HG03064 (cell line): ENCODE measurements around the gene NR2F1.

ENCODE experiments used
- ATAC-seq: cut with Tn5 transposase; IDR thresholded peaks from one replicate; pipeline ENCODE4 v1.9.1; 2021; ENCODE audit warnings: low read depth; ENCODE audit not compliant: unreplicated experiment

The NR2F1 gene

DNA sequence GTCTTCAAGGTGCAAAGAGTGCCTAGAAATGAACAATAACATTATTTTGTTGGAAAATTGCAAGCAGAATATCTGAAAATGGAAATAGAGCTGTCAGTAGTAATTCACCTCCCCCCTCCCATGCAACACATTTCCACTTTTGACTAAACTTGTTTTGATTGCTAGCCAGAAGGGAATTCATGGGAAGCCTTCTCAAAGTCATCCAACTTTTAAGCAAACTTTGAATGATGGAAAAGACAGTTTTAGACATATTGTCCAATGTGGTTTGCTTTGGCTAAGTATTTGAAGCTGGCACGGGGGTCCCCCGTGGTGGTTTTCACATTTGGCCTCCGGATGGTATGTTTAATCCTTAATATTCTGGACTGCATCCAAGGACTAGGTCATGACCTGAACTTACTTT is 7.5 kb downstream of the NR2F1 start:
- ATAC-seq, result no peak

GRCh38 chr5:93591323-93591945 is 8.4 kb downstream of the NR2F1 start:
- no peak for ATAC-seq

DNA sequence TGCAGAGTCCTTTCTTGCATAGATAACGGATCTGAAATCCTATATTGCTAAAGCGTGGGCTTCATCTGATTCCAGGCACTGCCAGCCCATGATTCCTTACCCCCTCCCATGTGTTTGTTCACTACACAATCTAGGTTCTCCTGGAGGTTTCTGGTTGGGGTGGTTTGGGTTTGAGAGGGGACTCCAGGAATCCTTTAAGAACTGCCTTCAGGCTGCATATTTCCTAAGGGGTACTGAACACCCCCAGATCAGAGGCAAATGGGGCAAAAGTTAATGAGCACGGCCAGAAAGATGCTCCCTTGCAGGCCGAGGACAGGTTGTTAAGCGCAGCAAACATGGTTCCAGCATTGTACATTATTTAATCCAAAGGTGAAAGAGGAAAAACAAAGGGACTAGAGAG is 9.9 kb downstream of the NR2F1 start:
- ATAC-seq, result no peak

DNA sequence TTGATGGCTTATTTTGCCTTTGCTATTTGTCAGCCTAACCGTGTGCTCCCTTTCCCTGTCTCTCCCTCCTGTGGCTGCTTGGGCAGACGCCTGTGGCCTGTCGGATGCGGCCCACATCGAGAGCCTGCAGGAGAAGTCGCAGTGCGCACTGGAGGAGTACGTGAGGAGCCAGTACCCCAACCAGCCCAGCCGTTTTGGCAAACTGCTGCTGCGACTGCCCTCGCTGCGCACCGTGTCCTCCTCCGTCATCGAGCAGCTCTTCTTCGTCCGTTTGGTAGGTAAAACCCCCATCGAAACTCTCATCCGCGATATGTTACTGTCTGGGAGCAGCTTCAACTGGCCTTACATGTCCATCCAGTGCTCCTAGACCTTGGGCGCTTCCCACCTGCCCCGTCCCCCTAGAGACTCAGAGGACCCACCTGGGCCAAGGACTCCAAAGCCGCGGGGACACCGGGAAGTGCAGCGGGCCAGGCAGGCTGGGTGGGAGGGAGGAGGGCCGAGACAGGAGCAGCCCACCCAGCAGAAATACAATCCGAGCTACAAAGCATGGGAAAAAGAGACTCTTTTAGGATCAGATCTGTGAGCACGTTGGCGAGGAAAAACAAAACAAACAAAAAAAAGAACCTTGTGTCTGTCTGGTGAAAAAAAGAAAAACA is 10.6 kb downstream of the NR2F1 start:
- ATAC-seq, result no peak

DNA sequence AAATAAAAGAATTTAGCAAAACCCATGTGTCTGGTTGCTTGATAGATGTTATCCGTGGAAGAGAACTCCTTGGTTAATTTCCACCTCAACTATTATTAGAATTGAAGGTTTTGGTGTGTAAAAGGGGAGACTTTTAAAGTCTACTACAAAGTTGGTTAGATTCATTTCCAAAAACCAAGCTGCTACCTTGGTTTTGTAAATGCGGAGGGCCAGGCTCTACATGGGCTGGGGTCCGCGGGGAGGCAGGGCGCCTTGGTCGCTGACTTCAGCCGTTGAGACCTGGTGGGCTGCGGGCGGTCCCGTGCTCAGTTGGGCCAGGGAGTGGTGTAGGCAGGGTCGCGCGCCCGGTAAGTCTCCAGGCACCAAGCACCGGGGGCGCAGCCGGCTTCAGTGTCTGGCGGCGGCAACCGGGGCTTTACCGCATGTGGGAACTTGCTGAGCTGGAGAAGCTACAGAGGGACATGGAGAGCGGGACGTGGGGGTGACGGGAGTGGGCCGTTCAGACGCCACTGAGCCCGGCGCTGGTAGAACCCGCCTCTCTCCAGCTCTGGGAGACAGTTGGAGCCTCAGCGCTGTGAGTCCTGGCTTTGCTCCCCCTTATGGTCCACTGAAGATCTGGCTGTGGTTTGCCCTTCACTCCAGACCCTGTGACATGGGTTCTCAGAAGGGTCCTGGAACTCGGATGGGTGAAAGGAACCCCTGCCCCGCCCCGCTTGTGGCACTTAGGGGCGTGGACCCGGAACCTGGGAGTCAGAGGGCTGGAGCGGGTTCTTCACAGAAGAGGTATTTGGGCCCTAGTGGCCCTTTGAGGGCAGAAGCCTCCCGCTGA is 11.8 kb downstream of the NR2F1 start:
- no peak for ATAC-seq

GRCh38 chr5:93595420-93596147 is 12.6 kb downstream of the NR2F1 start:
- ATAC-seq, result no peak

DNA sequence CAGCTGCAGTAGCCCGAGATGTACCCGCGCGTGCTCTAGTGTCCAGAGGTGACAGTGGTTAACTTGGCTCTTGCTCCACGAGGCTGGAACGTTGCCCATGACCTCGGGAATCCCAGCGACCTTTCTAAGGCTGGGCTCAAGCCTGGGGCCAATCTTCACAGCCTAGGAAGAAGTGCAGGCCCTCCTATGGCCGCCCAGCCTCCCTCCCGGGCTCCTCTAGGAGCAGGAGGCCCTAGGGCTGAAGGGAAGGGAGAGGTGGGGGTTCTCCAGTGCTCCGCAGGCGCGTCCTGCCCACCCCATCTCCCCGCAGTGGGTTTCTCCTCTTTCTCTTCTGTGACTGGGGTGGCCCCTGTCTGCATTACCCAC is 13.3 kb downstream of the NR2F1 start:
- ATAC-seq, result no peak

DNA sequence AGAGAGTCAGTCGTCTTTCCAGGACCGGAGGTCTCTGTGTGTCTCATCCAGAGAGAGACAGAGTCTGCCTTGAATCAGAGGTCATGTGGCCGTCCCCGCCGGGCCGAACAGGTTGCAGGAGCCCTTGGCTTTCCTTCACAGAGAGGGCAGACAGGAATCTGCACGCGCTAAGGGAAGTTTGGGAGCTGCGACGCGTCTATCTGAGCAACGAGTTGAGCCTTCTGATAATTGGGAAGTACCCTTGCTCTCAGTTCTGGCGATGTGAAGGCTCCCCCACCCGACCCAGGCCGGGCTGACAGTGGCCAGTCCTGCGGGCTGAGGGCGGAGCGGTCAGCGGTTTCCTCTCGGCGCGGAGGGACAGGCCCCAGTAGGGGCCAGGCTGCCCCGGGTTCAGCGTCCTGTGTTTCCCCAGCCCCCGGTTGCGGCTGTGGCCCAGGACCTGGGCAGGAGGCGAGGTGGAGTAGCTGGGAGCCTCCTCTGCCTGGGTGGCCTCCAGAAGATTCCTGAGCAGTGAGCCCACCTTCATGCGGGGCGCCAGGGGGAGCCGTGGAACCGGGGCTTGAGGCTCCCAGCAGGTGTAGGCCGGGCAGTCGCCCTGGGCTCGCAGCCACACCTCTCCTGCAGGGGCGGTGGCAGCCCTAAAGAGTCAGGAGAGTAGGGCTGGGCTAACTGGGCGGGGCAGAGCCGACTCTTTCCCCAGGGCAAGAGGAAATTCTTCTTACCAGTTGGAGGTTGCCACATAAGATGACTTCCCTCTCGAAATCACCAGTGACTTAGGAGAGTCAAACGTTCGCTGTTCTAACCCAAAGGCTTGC is 13.9 kb downstream of the NR2F1 start:
- ATAC-seq, result no peak

DNA sequence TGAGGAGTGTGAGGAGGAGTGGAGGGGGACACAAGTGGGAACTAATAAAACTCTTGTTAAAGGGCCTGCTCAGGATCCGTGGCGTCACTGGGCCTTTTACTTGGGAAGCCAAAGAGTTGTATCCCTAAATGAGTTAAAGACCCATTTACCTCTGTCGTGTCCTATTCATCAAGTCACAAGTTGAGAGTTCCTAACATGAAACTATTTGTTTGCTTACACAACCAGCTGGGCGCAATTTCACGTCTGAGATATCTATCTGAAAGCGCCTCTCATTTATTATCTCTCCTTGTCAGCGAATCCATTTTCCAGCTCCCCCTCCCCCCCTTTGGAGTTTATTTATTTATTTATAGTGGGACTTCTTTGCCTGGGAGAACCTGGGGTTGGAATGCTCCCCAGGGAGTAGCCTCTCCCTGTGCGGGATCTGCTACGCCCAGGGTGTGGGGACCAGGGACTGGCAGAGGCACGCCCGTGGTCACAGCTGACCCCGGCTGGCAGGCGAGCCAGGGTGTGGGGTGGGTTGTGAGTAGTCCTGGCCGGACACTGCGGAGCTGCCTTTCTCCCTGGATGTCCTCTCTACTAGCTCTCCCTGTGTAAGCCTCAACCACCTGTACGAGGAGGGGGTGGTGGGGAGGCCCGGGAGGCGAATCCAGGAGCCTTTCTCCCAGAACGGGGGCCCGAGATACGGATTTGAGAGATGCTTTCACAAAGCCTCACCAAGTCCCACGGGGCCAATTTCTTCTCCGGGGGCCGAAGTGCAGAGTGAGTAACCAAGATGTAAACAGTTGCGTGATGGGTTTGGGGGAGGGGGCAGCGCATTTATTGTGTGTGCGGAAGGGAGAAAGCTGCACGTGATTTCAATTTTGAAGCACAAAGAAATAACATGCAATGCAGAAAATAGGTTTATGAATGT is 15.3 kb downstream of the NR2F1 start:
- ATAC-seq, result no peak

DNA sequence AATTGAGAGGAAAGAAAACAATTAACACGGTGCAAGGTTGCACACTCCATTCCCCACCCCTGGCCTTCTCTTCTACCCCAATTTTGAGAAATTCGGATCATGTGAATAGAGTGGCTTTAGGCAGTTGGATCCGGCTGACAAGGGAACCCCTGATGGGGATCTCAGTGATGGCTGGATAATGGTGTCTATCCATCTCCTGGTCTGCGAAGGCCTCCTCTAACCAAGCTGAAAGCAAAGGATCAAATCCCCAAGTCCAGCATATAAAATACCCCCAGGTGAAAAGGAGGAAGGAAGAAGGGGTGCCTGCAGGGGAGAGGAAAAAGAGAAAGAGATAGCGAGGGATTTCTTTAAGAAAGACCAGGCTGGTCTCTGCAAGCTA is 16.0 kb downstream of the NR2F1 start:
- no peak for ATAC-seq

DNA sequence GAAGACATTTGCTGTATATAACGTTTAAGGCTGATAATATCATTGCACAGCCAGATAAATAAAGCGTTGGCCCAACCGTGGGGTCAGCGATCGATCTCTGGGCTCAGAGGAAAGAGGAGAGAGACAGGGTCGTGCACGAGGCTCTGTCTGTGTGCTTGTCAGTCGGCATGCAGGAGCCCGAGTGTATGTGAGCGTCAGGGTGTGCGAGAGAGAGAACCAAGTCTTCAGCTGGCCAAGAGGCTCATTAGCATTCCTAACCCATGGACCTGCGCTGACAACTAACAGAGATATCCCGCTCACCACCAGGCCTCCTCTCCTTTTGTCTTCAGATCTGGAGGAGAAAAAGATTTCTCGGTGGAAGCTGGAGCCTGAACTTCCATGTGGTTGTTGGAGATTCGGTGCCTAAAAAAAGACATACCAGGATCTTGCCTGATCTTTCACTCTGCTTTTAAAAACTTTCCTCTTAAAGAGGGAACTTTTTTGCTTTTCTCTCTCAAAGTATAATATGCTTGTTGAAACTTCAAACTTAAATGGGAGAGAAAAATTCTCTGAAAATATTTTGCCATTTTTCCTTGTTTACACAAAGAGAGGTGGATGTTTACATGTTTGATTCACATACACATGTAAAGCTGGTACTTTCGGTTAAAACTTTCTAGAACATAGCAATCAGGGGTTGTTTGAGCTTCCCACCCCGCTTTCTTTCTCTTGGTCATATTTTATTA is 16.5 kb downstream of the NR2F1 start:
- ATAC-seq, result no peak

DNA sequence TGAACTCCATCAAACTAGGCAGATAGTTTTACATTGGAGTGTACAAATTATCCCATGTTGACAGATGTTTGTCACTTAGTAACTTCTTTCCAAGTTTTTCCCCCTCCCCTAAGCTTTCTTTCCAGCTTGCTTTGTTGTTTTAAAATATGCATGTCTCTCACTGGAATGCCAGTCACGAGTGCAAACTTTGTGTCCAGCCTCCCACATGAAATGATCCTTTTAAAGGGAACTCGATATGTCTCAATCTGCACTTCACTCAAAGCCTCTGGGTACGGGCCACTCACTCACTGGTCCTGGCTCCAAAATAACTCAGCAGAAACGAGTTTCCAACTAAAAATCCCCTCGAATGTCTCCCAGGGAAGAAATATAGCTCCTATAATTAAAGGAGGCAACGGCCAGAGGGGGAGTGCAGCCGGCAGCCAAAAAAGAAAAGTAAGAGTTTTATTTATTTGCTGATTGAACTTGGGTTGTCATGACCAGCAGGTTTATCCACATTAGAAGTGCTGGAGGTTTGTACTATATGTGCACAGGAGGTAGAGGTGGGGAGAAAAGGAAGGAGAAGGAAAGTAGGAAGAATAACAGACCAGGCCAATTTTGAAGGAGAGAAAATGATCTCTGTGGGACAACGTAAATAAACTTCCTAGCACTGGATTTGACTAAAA is 17.5 kb downstream of the NR2F1 start:
- no peak for ATAC-seq

GRCh38 chr5:93601071-93601801 is 18.2 kb downstream of the NR2F1 start:
- no peak for ATAC-seq

DNA sequence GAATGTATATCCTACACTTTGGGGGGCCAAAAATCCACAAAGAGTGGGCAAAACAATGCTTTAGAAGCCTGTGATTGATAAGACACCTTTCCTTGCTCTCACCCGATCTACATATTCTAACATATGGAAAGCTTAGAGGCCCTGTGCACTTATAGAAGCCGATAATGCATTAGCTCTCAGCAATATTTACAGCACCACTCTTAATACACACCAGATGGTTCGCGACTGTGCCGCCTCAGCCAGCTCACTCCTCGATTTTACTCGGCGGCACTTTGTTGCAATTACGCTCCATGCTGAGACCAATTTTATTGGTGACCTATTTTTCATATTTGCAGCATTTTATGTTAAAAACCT is 18.8 kb downstream of the NR2F1 start:
- no peak for ATAC-seq

DNA sequence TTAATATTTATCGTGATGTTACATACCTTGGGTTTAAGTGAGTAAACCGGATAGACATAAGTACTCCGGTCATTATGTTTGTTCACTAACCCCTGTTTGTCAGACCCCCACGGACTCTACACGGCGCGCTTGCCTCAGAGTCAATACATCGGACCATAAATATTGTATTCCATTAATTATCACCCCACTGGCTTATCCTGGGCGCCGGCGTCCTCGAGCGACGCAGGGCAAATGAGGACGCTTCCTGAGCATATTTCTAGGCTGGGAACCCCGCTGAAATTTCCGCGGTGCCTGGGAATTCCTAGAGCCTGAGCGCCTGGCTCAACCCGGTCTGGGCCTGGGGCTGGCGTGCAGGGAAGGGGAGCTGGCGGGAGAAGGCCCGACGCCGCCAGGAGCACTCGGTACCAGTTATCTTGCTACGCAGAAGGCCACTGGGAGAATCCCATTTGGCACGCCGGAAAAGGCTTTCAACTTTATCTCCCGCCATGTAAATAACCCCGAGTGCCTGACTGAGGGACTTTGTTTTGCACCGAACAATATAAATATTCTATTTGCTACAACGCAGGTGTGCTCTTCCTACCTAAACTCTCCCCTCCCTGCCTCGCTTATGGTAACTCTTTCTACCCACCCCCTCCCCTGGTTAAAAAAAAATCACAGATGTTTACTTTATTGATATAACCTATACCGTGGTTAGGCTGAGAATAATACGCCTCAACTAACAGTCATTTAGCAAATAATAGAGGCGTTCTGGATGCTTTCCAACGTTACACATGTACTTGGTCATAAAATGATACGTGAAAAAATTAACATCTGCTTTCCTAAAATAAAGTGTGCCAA is 19.4 kb downstream of the NR2F1 start:
- no peak for ATAC-seq

DNA sequence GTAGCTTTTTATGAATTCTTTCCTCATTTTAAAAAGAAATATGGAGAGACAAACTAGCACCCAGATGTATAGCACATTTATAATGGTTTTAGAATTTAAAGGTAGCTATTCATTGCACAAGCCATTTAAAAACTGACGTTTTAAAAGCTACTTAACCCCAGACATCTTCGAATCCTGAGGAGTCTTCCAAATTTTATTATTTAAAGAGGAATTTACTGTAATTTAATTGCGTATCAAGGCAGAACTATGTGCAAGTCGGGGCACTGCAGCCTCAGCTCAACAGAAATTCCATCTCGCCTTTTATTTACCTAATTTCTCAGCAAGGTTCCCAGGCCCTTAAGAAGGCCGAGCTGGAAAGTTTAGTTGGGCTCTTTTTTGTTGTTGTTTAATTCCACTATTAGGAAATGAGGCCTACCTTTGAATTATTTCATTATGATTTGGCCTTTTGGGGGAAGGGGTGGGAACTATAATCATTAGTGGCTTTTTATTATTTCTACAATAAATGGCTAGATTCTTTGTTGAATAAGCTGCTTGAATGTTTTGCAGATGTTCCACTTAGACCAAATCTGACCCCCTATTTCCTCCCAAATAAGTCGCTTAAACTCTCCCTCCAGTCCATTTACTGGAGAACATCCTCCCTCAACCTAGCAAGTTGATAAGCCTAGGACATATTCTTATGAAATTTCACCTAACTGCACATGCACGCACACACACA is 20.2 kb downstream of the NR2F1 start:
- ATAC-seq, result no peak
